ENCODE data around the gene HECW1. TPM values are rescaled to one million over a fixed set of nuclear protein-coding genes. Genes with fewer than 3 reads are reported as not detected.

HECW1 gene
- polyA plus RNA-seq, 4 donors = under 0.01 to 0.10 (median 0.03) TPM; not detected in 1

DNA sequence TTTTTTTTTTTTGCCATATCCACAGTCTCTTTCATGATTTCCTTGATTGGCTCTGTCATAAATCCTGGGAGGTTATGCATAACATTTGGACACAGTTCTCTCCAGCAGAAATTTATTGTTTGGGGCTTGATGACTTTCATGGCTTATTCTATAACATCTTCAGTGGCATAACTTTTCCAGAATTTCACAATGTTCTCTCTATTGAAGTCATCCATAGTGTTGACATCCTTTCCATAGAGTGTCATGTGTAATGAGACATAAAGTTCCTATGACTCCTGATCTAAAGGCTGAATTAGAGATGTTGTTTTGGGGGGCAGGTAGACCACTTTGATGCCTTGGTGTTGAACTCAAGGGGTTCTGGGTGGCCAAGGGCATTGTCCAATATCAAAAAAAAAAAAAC lies 433.8 kb downstream of the HECW1 start:
- Histone ChIP-seq H3K4me3 (ENCODE audit: low read depth in 1 of 3, low read length in 3 of 3) (no peak overlapping the region), H3K9me3 (ENCODE audit: control insufficient read depth in 2 of 2, insufficient read depth in 1 of 2, low read depth in 1 of 2, low read length in 1 of 2) (no peaks in the 10 kb centered on the region), H3K36me3 (ENCODE audit: control insufficient read depth in 3 of 3, insufficient read depth in 2 of 3, low read depth in 1 of 3, low read length in 3 of 3) (no peaks in the 10 kb centered on the region), H3K27ac (ENCODE audit: low read depth in 1 of 3, low read length in 2 of 3) (no peak overlapping the region), H3K4me1 (ENCODE audit: control insufficient read depth in 3 of 3, insufficient read depth in 2 of 3, low read depth in 1 of 3, low read length in 2 of 3) (no peaks in the 10 kb centered on the region), H3K27me3 (ENCODE audit: control insufficient read depth in 3 of 3, insufficient read depth in 3 of 3, low read length in 3 of 3) (no peaks in the 10 kb centered on the region)
- FAIRE-seq (no peak), DNase-seq (no peak)

DNA sequence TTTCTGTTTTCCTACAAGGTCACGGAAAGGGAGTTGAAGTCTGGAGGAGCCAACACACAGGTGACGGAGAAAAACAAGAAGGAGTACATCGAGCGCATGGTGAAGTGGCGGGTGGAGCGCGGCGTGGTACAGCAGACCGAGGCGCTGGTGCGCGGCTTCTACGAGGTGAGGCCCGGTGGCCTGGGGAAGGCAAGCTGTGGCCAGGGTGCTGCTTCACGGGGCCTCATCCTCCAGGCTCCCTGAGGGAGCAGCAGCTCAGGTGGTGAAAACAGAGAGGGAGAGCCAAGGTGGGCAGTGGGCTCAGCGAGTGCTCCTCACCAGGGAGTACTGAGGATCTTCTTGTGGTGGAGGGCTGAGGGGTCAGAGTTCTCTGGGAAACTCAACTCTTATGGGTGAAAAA lies 438.0 kb downstream of the HECW1 start:
- H3K27me3 ChIP-seq (ENCODE audit: control insufficient read depth in 3 of 3, insufficient read depth in 3 of 3, low read length in 3 of 3) = no peaks in the 10 kb centered on the region
- 94 to 97% (median 95%) methylated on average over 16 of the region's 16 CpGs for WGBS, 3 donors
- H3K4me3 ChIP-seq (ENCODE audit: low read depth in 1 of 3, low read length in 3 of 3) = no peak overlapping the region
- no peaks in the 10 kb centered on the region for H3K9me3 ChIP-seq (ENCODE audit: control insufficient read depth in 2 of 2, insufficient read depth in 1 of 2, low read depth in 1 of 2, low read length in 1 of 2)
- FAIRE-seq (no peak), DNase-seq (no peak)
- peaks cover 0 to 9% (median 0%) of the 10 kb centered on the region in 3 donors for H3K4me1 ChIP-seq (ENCODE audit: control insufficient read depth in 3 of 3, insufficient read depth in 2 of 3, low read depth in 1 of 3, low read length in 2 of 3)
- H3K27ac ChIP-seq (ENCODE audit: low read depth in 1 of 3, low read length in 2 of 3) = no peak overlapping the region
- no peaks in the 10 kb centered on the region for H3K36me3 ChIP-seq (ENCODE audit: control insufficient read depth in 3 of 3, insufficient read depth in 2 of 3, low read depth in 1 of 3, low read length in 3 of 3)

DNA sequence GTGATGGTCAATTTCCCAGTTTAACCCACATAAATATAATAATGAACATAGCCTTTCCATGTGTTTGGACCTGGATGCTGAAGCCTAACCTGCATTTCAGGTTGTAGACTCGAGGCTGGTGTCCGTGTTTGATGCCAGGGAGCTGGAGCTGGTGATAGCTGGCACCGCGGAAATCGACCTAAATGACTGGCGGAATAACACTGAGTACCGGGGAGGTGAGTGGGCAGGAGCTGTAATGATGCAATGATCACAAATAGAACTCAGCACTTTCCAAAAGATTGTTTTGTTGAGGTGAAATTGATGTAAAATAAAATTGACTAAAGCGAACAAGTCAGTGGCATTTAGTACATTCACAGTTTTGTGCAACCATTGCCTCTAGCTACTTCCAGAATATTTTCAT lies 439.7 kb downstream of the HECW1 start:
- no peak for FAIRE-seq
- 86 to 92% (median 90%) methylated on average over 8 of the region's 8 CpGs for WGBS, 3 donors

DNA sequence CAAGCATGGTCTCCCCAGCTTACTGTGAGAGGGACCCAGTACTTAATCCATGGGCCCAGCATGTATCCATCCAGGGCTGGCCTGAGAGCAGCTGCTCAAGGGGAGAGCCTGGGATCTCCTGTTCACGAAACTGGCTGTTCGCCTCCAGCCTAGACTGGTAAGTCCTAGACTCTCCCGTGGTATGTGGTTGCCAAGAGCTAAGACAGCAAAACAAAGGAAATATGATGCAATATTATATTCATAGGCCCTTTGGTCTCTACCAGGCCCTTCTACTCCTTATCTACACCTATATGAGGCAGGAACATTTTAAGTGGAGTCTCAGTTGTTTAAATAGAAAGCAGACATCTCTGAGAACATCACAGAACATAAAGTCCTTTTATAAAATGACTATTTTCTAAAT lies 441.6 kb downstream of the HECW1 start:
- DNase-seq = peak; percentile 49 to 79
- Histone ChIP-seq H3K4me1 (ENCODE audit: control insufficient read depth in 3 of 3, insufficient read depth in 2 of 3, low read depth in 1 of 3, low read length in 2 of 3) (peaks cover 0 to 13% (median 0%) of the 10 kb centered on the region in 3 donors), H3K27ac (ENCODE audit: low read depth in 1 of 3, low read length in 2 of 3) (peak overlapping the region in 1 of 3 donors; percentile 78), H3K9me3 (ENCODE audit: control insufficient read depth in 2 of 2, insufficient read depth in 1 of 2, low read depth in 1 of 2, low read length in 1 of 2) (no peaks in the 10 kb centered on the region), H3K36me3 (ENCODE audit: control insufficient read depth in 3 of 3, insufficient read depth in 2 of 3, low read depth in 1 of 3, low read length in 3 of 3) (no peaks in the 10 kb centered on the region), H3K4me3 (ENCODE audit: low read depth in 1 of 3, low read length in 3 of 3) (no peak overlapping the region), H3K27me3 (ENCODE audit: control insufficient read depth in 3 of 3, insufficient read depth in 3 of 3, low read length in 3 of 3) (no peaks in the 10 kb centered on the region)
- WGBS, 3 donors = 30 to 53% (median 32%) methylated on average over 3 of the region's 3 CpGs
- FAIRE-seq = no peak

More for the DNA sequence above, 439.7 kb downstream of the HECW1 start:
- Histone ChIP-seq H3K4me1 (ENCODE audit: control insufficient read depth in 3 of 3, insufficient read depth in 2 of 3, low read depth in 1 of 3, low read length in 2 of 3) (peaks cover 0 to 13% (median 0%) of the 10 kb centered on the region in 3 donors), H3K27ac (ENCODE audit: low read depth in 1 of 3, low read length in 2 of 3) (no peak overlapping the region), H3K27me3 (ENCODE audit: control insufficient read depth in 3 of 3, insufficient read depth in 3 of 3, low read length in 3 of 3) (no peaks in the 10 kb centered on the region), H3K36me3 (ENCODE audit: control insufficient read depth in 3 of 3, insufficient read depth in 2 of 3, low read depth in 1 of 3, low read length in 3 of 3) (no peaks in the 10 kb centered on the region), H3K4me3 (ENCODE audit: low read depth in 1 of 3, low read length in 3 of 3) (no peak overlapping the region), H3K9me3 (ENCODE audit: control insufficient read depth in 2 of 2, insufficient read depth in 1 of 2, low read depth in 1 of 2, low read length in 1 of 2) (no peaks in the 10 kb centered on the region)
- no peak for DNase-seq

DNA sequence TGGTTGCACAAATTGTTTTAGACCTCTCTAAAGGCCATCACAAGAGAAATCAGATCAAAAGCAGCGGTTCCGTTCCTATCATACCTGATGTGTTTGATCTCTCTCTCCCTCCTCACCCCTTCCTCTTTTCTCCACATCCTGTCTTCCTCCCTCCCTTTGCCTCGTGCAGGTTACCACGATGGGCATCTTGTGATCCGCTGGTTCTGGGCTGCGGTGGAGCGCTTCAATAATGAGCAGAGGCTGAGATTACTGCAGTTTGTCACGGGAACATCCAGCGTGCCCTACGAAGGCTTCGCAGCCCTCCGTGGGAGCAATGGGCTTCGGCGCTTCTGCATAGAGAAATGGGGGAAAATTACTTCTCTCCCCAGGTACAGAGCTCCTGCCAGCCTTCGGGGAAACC lies 442.0 kb downstream of the HECW1 start:
- Histone ChIP-seq H3K36me3 (ENCODE audit: control insufficient read depth in 3 of 3, insufficient read depth in 2 of 3, low read depth in 1 of 3, low read length in 3 of 3) (no peaks in the 10 kb centered on the region), H3K4me1 (ENCODE audit: control insufficient read depth in 3 of 3, insufficient read depth in 2 of 3, low read depth in 1 of 3, low read length in 2 of 3) (peaks cover 0 to 13% (median 0%) of the 10 kb centered on the region in 3 donors), H3K9me3 (ENCODE audit: control insufficient read depth in 2 of 2, insufficient read depth in 1 of 2, low read depth in 1 of 2, low read length in 1 of 2) (no peaks in the 10 kb centered on the region), H3K27ac (ENCODE audit: low read depth in 1 of 3, low read length in 2 of 3) (no peak overlapping the region), H3K4me3 (ENCODE audit: low read depth in 1 of 3, low read length in 3 of 3) (no peak overlapping the region), H3K27me3 (ENCODE audit: control insufficient read depth in 3 of 3, insufficient read depth in 3 of 3, low read length in 3 of 3) (no peaks in the 10 kb centered on the region)
- FAIRE-seq = no peak
- DNase-seq = no peak
- 80 to 86% (median 82%) methylated on average over 15 of the region's 15 CpGs for WGBS, 3 donors

DNA sequence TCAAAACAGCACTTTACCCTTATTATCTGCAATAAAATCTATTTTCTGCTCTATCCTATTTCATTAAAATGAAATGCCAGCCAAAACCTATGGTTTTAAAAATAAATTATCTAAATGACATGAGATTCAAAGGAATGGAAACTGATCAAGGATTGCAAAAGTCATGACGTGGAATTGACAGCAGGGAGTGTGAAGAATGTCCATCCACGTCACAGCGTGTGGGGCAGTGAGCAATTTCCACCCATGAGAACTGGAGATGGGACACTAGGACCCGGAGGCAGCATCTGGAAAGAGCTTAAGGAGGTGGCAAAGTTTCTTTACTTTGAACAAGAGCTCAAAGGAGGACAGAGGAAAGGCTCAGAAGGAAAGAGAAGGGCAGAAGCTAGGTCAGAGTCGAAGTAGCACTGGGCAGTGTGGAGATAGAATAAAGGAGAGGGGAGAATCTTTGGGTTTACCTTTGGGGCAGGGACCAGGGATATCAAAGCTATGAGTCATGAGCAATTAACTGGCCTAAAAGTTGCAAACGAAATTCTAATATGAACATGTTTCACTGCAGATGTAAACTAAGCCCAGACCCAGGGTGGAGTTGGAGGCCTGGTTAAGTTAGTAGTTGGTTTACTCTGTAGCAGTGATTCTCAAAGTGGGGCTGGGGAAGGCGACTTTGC lies 445.5 kb downstream of the HECW1 start:
- FAIRE-seq = no peak
- DNase-seq = no peak
- H3K4me1 ChIP-seq (ENCODE audit: control insufficient read depth in 3 of 3, insufficient read depth in 2 of 3, low read depth in 1 of 3, low read length in 2 of 3) = peaks cover 0 to 13% (median 0%) of the 10 kb centered on the region in 3 donors
- peaks cover 0 to 3% (median 0%) of the 10 kb centered on the region in 3 donors for H3K27me3 ChIP-seq (ENCODE audit: control insufficient read depth in 3 of 3, insufficient read depth in 3 of 3, low read length in 3 of 3)
- H3K36me3 ChIP-seq (ENCODE audit: control insufficient read depth in 3 of 3, insufficient read depth in 2 of 3, low read depth in 1 of 3, low read length in 3 of 3) = no peaks in the 10 kb centered on the region
- no peaks in the 10 kb centered on the region for H3K9me3 ChIP-seq (ENCODE audit: control insufficient read depth in 2 of 2, insufficient read depth in 1 of 2, low read depth in 1 of 2, low read length in 1 of 2)
- 75 to 85% (median 81%) methylated on average over 7 of the region's 7 CpGs for WGBS, 3 donors
- no peak overlapping the region for H3K27ac ChIP-seq (ENCODE audit: low read depth in 1 of 3, low read length in 2 of 3)
- H3K4me3 ChIP-seq (ENCODE audit: low read depth in 1 of 3, low read length in 3 of 3) = no peak overlapping the region

DNA sequence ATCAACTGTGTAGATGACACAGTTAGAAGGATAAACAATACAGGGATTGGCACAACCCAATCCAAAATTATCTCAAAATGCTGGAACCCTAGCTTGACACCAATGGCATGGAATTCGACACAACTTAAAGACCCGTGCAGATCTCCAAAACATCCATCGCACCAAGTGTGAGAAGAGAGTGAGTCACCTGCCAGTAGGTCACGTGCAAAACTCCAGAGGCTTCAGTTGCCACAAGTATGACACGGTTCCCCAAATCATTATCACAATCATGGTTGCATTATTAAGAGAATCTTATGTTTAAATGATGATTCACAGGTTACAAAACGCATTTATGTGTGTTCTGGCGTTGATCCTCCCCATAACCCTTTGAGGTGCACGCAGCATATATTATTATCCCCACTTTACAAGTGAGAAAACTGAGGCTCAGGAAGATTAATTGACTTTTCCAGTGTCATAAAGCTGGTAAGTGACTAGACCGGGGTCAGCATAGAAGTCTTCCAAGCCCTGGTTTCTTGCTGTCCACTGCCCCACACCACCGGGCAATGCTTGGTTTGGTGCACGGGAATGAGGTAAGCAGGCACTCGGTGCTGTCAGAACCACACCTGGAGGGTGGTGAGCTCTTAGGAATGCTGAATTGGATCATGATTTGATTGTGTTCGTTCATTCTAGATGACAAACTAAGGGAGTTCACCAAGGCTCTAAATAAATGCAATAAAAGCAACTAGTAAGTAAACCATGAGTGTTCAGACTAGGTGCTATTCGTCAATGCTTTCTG lies 446.9 kb downstream of the HECW1 start:
- 85 to 91% (median 89%) methylated on average over 14 of the region's 14 CpGs for WGBS, 3 donors

DNA sequence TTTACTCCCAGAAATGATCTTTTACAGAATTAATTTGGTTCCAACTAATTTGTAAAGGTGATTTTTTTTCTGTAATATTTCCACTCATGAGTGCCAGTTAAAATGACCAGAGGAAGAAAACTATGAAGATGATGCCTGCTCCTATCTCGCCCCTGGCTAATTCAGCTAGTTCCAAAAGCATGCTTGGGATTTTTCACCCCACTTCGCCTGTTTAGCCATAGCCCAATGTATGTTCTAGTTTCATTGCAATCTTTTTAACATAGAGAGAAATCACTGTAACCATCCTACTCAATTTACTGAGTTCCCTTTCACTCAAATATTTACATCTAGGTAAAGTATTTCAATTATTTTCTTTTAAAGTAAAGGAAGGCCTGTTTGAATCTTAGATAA lies 447.5 kb downstream of the HECW1 start:
- 88 to 95% (median 93%) methylated on average over 2 of the region's 2 CpGs for whole genome bisulfite sequencing, 3 donors
- H3K9me3 ChIP-seq (ENCODE audit: control insufficient read depth in 2 of 2, insufficient read depth in 1 of 2, low read depth in 1 of 2, low read length in 1 of 2) = no peaks in the 10 kb centered on the region
- peaks cover 0 to 5% (median 0%) of the 10 kb centered on the region in 3 donors for H3K27me3 ChIP-seq (ENCODE audit: control insufficient read depth in 3 of 3, insufficient read depth in 3 of 3, low read length in 3 of 3)
- no peak overlapping the region for H3K4me3 ChIP-seq (ENCODE audit: low read depth in 1 of 3, low read length in 3 of 3)
- no peak for DNase-seq
- no peak overlapping the region for H3K27ac ChIP-seq (ENCODE audit: low read depth in 1 of 3, low read length in 2 of 3)
- H3K36me3 ChIP-seq (ENCODE audit: control insufficient read depth in 3 of 3, insufficient read depth in 2 of 3, low read depth in 1 of 3, low read length in 3 of 3) = no peaks in the 10 kb centered on the region
- FAIRE-seq = no peak
- peaks cover 0 to 4% (median 0%) of the 10 kb centered on the region in 3 donors for H3K4me1 ChIP-seq (ENCODE audit: control insufficient read depth in 3 of 3, insufficient read depth in 2 of 3, low read depth in 1 of 3, low read length in 2 of 3)

More for the DNA sequence above, 446.9 kb downstream of the HECW1 start:
- Histone ChIP-seq H3K27ac (ENCODE audit: low read depth in 1 of 3, low read length in 2 of 3) (no peak overlapping the region), H3K9me3 (ENCODE audit: control insufficient read depth in 2 of 2, insufficient read depth in 1 of 2, low read depth in 1 of 2, low read length in 1 of 2) (no peaks in the 10 kb centered on the region), H3K4me1 (ENCODE audit: control insufficient read depth in 3 of 3, insufficient read depth in 2 of 3, low read depth in 1 of 3, low read length in 2 of 3) (peaks cover 0 to 6% (median 0%) of the 10 kb centered on the region in 3 donors), H3K27me3 (ENCODE audit: control insufficient read depth in 3 of 3, insufficient read depth in 3 of 3, low read length in 3 of 3) (peaks cover 0 to 5% (median 0%) of the 10 kb centered on the region in 3 donors), H3K4me3 (ENCODE audit: low read depth in 1 of 3, low read length in 3 of 3) (no peak overlapping the region), H3K36me3 (ENCODE audit: control insufficient read depth in 3 of 3, insufficient read depth in 2 of 3, low read depth in 1 of 3, low read length in 3 of 3) (no peaks in the 10 kb centered on the region)
- DNase-seq (no peak), FAIRE-seq (no peak)

Data from small intestine (tissue), 7 donors.